ENCODE measurements around the gene DAPK2. TPM values are rescaled to one million over a fixed set of nuclear protein-coding genes. Genes with fewer than 3 reads are reported as not detected.

DAPK2 gene
- total RNA-seq, 1 experiment from 2014 or later = 1.4 TPM

DNA sequence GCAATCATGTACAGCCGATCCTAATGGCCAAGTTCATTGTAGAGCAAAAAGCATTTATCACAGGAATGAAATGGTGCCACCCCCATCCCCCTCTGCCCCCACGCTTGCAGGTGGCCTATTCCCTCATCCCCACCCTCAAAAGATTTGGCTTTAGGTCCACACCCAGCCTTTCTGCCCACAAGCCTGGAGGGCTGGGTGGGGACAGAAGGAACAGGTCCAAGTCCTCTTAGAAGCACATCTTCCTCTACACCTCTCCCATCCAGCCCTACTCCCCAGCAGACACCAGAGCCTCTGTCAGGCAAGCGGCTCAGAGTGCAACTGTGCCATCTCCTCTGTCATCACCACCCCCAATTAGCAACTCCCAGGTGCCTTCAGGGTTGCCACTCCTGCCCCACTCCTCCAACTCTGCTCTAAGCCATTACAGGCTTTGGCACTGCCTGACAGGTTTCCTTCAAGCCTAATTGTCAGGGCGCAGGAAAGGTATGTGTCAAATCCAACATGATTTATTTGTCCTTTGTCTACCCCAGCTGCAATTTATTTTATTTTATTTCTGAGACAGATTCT, 49.4 kb downstream of the DAPK2 start:
- Histone ChIP-seq H3K9me2 (replicated peaks; ENCODE audit: low read length) (no peaks in the 10 kb centered on the region), H3K9me3 (ENCODE audit: low read length) (no peaks in the 10 kb centered on the region), H2AFZ (ENCODE audit: low read length) (no peak overlapping the region), H3F3A (ENCODE audit: low read length, unreplicated experiment) (no peaks in the 10 kb centered on the region), H3K4me2 (ENCODE audit: low read length) (no peak overlapping the region), H3K79me2 (ENCODE audit: low read length) (no peaks in the 10 kb centered on the region), H3K9ac (ENCODE audit: low read length) (no peak overlapping the region), H3K4me1 (ENCODE audit: insufficient read depth, low read length) (peaks cover 7% of the 10 kb centered on the region), H3K36me3 (ENCODE audit: low read depth, low read length) (no peaks in the 10 kb centered on the region), H3K4me3 (ENCODE audit: low read length) (no peak overlapping the region), H4K20me1 (ENCODE audit: low read length) (no peaks in the 10 kb centered on the region), H3K27ac (ENCODE audit: low read length) (no peak overlapping the region), H3K27me3 (ENCODE audit: low read length) (no peaks in the 10 kb centered on the region)
- DNase-seq (no peak), ATAC-seq (no peak)
- TF ChIP-seq, protein P1, sequence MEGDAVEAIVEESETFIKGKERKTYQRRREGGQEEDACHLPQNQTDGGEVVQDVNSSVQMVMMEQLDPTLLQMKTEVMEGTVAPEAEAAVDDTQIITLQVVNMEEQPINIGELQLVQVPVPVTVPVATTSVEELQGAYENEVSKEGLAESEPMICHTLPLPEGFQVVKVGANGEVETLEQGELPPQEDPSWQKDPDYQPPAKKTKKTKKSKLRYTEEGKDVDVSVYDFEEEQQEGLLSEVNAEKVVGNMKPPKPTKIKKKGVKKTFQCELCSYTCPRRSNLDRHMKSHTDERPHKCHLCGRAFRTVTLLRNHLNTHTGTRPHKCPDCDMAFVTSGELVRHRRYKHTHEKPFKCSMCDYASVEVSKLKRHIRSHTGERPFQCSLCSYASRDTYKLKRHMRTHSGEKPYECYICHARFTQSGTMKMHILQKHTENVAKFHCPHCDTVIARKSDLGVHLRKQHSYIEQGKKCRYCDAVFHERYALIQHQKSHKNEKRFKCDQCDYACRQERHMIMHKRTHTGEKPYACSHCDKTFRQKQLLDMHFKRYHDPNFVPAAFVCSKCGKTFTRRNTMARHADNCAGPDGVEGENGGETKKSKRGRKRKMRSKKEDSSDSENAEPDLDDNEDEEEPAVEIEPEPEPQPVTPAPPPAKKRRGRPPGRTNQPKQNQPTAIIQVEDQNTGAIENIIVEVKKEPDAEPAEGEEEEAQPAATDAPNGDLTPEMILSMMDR (conservative IDR thresholded peaks at IDR 0.05; ENCODE audit: low read depth, low read length) = no peak
- TF ChIP-seq EZH2 (IDR thresholded peaks at IDR 0.05; ENCODE audit: low read length, unreplicated experiment) (no peak), EZH2phosphoT487 (IDR thresholded peaks at IDR 0.05; ENCODE audit: borderline replicate concordance, low read length) (no peak)
- POLR2A ChIA-PET (ENCODE audit: unreplicated experiment) = no interaction called here
- BruUV-seq (replicated peaks) = no TSS peak
- intact Hi-C loops (cut with micrococcal nuclease) = no loop called here
- CTCF ChIA-PET = no interaction called here

DNA sequence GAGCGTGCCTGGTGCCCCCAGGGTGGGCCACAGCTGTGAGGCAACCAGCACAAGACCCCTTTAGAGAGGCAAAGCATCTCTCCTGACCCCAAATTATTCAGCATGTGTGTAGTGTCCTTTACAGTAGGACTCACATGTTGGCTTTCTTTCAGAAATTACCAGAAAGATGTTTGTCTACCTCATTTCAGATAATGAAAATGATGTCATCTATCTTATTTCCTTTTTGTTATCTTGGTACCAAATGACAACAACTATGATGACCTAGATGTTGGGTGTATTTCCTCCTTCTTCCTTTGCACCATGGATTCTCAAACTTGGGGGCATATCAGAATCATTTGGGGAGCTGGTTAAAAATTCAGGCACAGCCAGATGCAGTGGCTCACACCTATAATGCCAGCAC, 50.5 kb downstream of the DAPK2 start:
- intact Hi-C loops (cut with micrococcal nuclease) = no loop called here
- BruUV-seq (replicated peaks) = no TSS peak
- Histone ChIP-seq H3K27me3 (ENCODE audit: low read length) (no peaks in the 10 kb centered on the region), H3K9me3 (ENCODE audit: low read length) (no peaks in the 10 kb centered on the region), H3F3A (ENCODE audit: low read length, unreplicated experiment) (no peaks in the 10 kb centered on the region), H3K79me2 (ENCODE audit: low read length) (no peaks in the 10 kb centered on the region), H3K27ac (ENCODE audit: low read length) (no peak overlapping the region), H4K20me1 (ENCODE audit: low read length) (no peaks in the 10 kb centered on the region), H3K9ac (ENCODE audit: low read length) (no peak overlapping the region), H3K36me3 (ENCODE audit: low read depth, low read length) (no peaks in the 10 kb centered on the region), H3K9me2 (replicated peaks; ENCODE audit: low read length) (no peaks in the 10 kb centered on the region), H2AFZ (ENCODE audit: low read length) (no peak overlapping the region), H3K4me1 (ENCODE audit: insufficient read depth, low read length) (peaks cover 7% of the 10 kb centered on the region), H3K4me3 (ENCODE audit: low read length) (no peak overlapping the region), H3K4me2 (ENCODE audit: low read length) (no peak overlapping the region)
- DNase-seq = no peak
- no peak for ATAC-seq
- TF ChIP-seq EZH2 (IDR thresholded peaks at IDR 0.05; ENCODE audit: low read length, unreplicated experiment) (no peak), EZH2phosphoT487 (IDR thresholded peaks at IDR 0.05; ENCODE audit: borderline replicate concordance, low read length) (no peak)
- TF ChIP-seq, protein P1 (conservative IDR thresholded peaks at IDR 0.05; ENCODE audit: low read depth, low read length) = no peak
- ChIA-PET POLR2A (ENCODE audit: unreplicated experiment) (no interaction called here), CTCF (no interaction called here)

DNA sequence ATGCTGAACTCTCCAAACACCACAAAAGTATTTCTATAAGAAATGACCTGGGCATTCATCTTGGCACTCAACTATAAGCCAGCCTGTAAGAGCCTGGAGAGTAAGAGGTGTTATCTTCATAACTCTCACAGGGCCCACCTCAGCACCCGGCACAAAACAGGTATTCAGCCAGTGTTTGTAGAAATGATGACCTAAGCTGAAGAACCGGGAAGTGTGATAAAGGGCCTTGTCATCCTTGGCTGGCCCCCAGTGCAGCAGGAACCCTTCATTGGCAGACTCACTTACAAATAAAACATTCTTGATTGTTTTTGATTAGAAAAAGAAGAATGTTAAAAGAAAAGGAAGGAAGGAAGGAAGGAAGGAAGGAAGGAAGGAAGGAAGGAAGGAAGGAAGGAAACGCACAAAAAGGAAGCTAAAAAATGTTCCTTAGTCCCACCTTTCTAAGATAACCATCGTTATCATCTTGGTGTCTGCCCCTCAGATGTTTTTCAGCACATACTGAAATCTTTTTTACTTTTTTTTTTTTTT, 52.1 kb downstream of the DAPK2 start:
- POLR2A ChIA-PET (ENCODE audit: unreplicated experiment) = no interaction called here
- Histone ChIP-seq H3K9me2 (replicated peaks; ENCODE audit: low read length) (no peaks in the 10 kb centered on the region), H4K20me1 (ENCODE audit: low read length) (no peaks in the 10 kb centered on the region), H3K79me2 (ENCODE audit: low read length) (no peaks in the 10 kb centered on the region), H3K9me3 (ENCODE audit: low read length) (no peaks in the 10 kb centered on the region), H3K4me2 (ENCODE audit: low read length) (no peak overlapping the region), H2AFZ (ENCODE audit: low read length) (no peak overlapping the region), H3K4me1 (ENCODE audit: insufficient read depth, low read length) (peaks cover 7% of the 10 kb centered on the region), H3K27ac (ENCODE audit: low read length) (no peak overlapping the region), H3K4me3 (ENCODE audit: low read length) (no peak overlapping the region), H3K9ac (ENCODE audit: low read length) (no peak overlapping the region), H3K27me3 (ENCODE audit: low read length) (no peaks in the 10 kb centered on the region), H3F3A (ENCODE audit: low read length, unreplicated experiment) (no peaks in the 10 kb centered on the region), H3K36me3 (ENCODE audit: low read depth, low read length) (no peaks in the 10 kb centered on the region)
- intact Hi-C loops (cut with micrococcal nuclease) = no loop called here
- no TSS peak for BruUV-seq (replicated peaks)
- DNase-seq (peak; percentile 30), ATAC-seq (peak; percentile 56; the same call in 1 of the 2 replicates)
- TF ChIP-seq EZH2 (IDR thresholded peaks at IDR 0.05; ENCODE audit: low read length, unreplicated experiment) (no peak), EZH2phosphoT487 (IDR thresholded peaks at IDR 0.05; ENCODE audit: borderline replicate concordance, low read length) (no peak)
- TF ChIP-seq, protein P1 (conservative IDR thresholded peaks at IDR 0.05; ENCODE audit: low read depth, low read length) = no peak
- CTCF ChIA-PET = no interaction called here
